NCI-H2081 (cell line): ENCODE data around the gene UTP4.
A peak's percentile ranks its signal among the peaks of the same experiment; 100 is the strongest.
"Not testable (repeated sequence)": the region's sequence is repeated elsewhere in the genome, so short reads cannot be mapped to it uniquely, and the experiment has no call there.

Experiments
- DNase-seq, 2 experiments: peaks; one replicate each; lab custom pipeline; 2025; lab: John Stamatoyannopoulos, UW

UTP4 gene

DNA sequence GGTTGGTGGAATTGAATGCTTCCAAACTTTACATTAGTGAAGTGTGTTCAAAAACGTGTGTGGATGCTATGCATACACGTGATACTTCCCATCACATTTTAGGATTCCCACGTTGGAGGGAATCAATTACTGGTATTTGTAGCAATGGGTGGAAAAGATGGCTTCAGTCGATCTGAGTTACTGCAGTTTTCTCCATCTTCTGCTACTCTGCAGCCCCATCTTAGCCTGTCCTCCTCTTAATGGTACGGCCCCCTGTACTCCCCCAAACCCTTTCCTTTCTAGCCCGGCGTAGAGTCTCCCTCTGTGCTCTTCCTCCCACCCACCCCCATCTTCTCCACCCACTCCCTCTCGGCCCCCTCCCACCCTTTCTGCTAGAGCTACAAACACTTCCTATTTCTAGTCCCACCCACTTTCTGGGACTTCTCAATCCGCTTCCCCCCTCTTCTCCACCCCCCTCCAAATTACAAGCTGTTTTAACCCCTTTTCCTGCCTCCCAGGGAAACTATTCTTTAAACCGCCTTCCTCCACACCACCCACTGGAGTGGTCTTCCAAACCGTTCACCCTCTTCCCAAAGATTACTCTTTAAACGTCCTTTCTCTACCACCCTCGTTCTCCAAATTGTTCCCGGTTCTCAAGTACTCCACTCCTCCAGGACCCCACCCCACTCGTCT is 1.1 kb upstream of the UTP4 start:
- DNase-seq = peak in 1 of 2 experiments; percentile 1

GRCh38 chr16:69131839-69132423 is 518 bp upstream of the UTP4 start:
- DNase-seq = peak; percentile 58 to 71

GRCh38 chr16:69133373-69133954 is 1.0 kb downstream of the UTP4 start:
- DNase-seq = no peak

GRCh38 chr16:69138608-69139007 is 6.2 kb downstream of the UTP4 start:
- no peak for DNase-seq

- DNase-seq = not testable (repeated sequence)
Observed at GRCh38 chr16:69139464-69139863, 7.0 kb downstream of the UTP4 start.

- no peak for DNase-seq
Observed at GRCh38 chr16:69141014-69141413, 8.6 kb downstream of the UTP4 start.

DNA sequence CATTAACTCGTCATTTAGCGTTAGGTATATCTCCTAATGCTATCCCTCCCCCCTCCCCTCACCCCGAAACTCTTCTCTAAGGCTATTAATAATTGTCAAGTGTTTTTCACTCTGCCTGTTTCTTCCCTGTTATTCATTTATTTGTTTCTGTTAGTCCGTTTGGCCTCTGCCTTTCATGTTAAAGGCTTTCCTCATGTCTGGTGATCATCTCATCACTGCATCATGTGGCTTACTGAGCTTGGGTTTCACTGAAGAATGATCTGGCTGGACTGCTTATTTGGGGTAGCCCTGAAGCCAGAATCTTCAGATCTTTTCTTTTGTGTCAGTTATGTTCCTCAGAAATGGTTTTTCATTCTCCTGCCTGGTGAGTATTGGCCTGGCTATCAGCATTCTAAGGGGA is 9.5 kb downstream of the UTP4 start:
- DNase-seq = no peak

- no peak for DNase-seq
Observed at GRCh38 chr16:69143116-69143515, 10.7 kb downstream of the UTP4 start.

GRCh38 chr16:69145658-69146057 is 13.2 kb downstream of the UTP4 start:
- no peak for DNase-seq

- not testable (repeated sequence) for DNase-seq
Observed at GRCh38 chr16:69149621-69150020, 17.2 kb downstream of the UTP4 start.

DNA sequence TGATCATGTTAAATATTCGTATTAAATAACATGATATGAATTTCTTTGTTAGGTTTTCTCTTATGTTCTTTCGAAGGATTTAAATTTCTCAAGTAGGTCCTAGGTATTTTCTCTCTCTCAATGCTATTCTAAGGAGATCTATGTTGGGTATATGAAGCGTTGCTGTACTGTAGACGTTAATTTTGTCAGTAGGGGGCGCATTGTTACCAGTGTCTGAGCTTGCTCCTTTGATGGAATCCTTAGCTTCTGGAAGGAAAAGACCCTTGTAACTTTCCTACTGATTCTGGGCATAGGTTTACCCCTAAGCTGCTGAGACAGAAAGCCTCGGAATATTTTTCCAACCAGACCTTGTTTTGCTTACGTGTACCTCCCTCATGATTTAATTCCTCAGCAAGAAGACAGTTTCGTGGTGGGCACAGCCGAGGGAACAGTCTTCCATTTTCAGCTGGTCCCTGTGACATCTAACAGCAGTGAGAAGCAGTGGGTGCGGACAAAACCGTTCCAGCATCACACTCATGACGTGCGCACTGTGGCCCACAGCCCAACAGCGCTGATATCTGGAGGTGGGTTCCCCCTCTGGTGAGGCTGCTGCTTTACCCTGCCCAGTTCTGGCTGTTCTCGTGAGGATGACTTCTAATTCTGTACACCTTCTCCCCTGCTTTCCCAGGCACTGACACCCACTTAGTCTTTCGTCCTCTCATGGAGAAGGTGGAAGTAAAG is 17.9 kb downstream of the UTP4 start:
- peak; percentile 19 to 36 for DNase-seq

DNA sequence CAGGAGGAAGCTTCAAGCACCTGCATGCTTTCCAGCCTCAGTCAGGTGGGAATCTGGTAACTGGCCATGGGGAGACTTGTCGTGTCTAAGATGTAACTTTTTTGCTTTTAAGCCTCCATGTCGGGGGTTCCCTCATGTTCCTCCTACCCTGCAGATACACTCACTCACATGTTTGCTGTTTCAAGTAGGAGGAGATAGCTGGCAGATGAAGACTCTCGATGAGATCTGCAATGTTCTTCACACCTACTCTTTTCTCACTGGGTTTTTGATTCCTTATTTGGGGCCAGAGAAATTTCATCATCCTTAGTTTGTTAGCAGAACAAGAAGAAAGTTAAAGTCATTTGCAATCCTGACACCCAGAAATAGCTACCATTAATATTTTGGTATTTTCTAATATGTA is 24.7 kb downstream of the UTP4 start:
- no peak for DNase-seq

DNA sequence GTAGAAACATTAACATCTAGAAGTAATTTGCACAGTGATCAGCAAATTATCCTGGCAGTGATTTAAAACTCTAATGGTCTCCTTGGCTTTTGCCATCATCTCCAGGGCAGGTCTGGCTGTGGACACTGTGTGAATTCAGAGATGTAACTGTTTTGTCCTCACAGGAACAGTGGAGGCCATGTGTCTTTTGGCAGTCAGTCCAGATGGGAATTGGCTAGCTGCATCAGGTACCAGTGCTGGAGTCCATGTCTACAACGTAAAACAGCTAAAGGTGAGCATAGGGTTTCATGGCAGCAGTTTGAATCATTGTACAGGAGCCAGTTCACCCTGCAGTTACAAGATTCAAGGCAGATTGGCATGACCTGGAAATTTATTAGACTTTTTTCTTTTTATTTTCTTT is 27.7 kb downstream of the UTP4 start:
- no peak for DNase-seq

GRCh38 chr16:69165584-69165983 is 33.1 kb downstream of the UTP4 start:
- no peak for DNase-seq

- DNase-seq = no peak
Observed at GRCh38 chr16:69166221-69166833, 33.9 kb downstream of the UTP4 start.

GRCh38 chr16:69166946-69167930 is 34.8 kb downstream of the UTP4 start:
- DNase-seq = no peak

- no peak for DNase-seq
Observed at GRCh38 chr16:69169051-69169450, 36.6 kb downstream of the UTP4 start.

- no peak for DNase-seq
Observed at GRCh38 chr16:69169607-69170352, 37.3 kb downstream of the UTP4 start.

DNA sequence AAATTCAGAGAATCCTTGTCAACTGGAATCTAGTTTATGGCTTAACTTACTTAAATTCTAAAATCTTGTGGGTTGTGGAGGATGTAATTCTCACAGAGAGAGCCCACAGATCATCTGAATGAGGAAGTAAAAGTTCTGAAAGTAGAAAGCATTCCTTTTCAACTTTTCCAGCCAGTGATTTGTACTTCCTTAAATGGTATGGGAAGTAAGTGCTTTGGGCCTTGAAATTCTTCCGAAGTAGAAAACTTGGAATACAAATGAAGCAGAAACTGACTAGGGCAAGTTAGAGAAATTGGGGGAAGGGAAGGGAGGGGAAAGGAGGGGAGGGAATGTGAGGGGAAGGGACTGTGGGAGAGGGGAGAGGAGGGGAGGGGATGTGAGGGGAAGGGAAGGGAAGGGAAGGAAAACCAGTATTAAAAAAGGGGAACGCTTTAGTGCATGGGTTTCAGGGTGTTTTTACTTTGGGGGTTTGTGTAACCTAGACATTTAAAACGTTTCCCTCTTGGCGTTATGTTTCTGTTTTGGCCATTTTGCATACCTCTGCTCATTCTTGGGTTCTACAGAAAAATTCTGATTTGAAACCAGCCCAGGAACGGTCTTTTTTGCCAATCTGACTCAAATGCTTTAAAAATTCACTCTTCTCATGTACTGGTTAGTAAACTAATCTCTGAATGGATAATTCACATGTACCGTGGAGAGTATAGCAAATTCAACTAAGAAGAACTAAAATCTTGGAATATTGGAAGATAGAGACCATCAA is 39.1 kb downstream of the UTP4 start:
- DNase-seq = no peak
